Upper lobe of left lung (tissue), 6 donors: Measurements from ENCODE around the gene SDSL. TPM values are rescaled to one million over a fixed set of nuclear protein-coding genes. Genes with fewer than 3 reads are reported as not detected.

Experiments
- ATAC-seq, 2 donors: fragments of 200-7000 bp; cut with Tn5 transposase; one replicate each; pipeline ENCODE4 v1.9.1; 2022; ENCODE audit warnings: mild to moderate bottlenecking in 2 of 2, moderate library complexity in 2 of 2; ENCODE audit not compliant: low FRiP score in 2 of 2
- DNase-seq, 2 donors: peaks; one replicate each; pipeline ENCODE4 v3.0.0-alpha.2; 2019 to 2020
- H3K27ac ChIP-seq, 4 donors: fragments of 200-600 bp; sonication (generic); one replicate each; pipeline ENCODE4 v1.5.1; 2016 to 2019
- H3K27me3 ChIP-seq, 4 donors: fragments of 200-600 bp; sonication (generic); one replicate each; pipeline ENCODE4 v1.5.1; 2017 to 2019
- H3K36me3 ChIP-seq, 4 donors: fragments of 200-600 bp; sonication (generic); one replicate each; pipeline ENCODE4 v1.5.1; 2016 to 2019
- H3K4me1 ChIP-seq, 4 donors: fragments of 200-600 bp; sonication (generic); one replicate each; pipeline ENCODE4 v1.5.1; 2018 to 2019
- H3K4me3 ChIP-seq, 4 donors: fragments of 200-600 bp; sonication (generic); one replicate each; pipeline ENCODE4 v1.5.1; 2017 to 2019; ENCODE audit warnings: mild to moderate bottlenecking in 2 of 4, moderate library complexity in 1 of 4
- H3K9me3 ChIP-seq, 4 donors: fragments of 200-600 bp; sonication (generic); one replicate each; pipeline ENCODE4 v1.5.1; 2018 to 2019
- CTCF ChIP-seq, 6 experiments: fragments of 450-650 bp in 4 of 6; fragments of 200-600 bp in 2 of 6; sonication (generic) in 2 of 6; IDR thresholded peaks; one replicate each; pipeline ENCODE4 v1.5.1; 2016 to 2019; ENCODE audit warnings: antibody characterized with exemption in 6 of 6
- EP300 ChIP-seq, 4 donors: sonication (generic); formaldehyde crosslinking; IDR thresholded peaks; one replicate each; pipeline ENCODE4 v1.5.1; 2017; ENCODE audit warnings: antibody characterized with exemption in 4 of 4, control low read depth in 2 of 4
- POLR2A ChIP-seq, 4 donors: fragments of 450-650 bp; IDR thresholded peaks; one replicate each; pipeline ENCODE4 v1.5.1; 2016 to 2017; ENCODE audit warnings: antibody characterized with exemption in 4 of 4, mild to moderate bottlenecking in 2 of 4
- POLR2AphosphoS5 ChIP-seq, 2 donors: sonication (generic); formaldehyde crosslinking; IDR thresholded peaks; one replicate each; pipeline ENCODE4 v1.5.1; 2017; ENCODE audit warnings: antibody characterized with exemption in 2 of 2
- WGBS, 2 donors: methylation state at CpG; one replicate each; pipeline ENCODE4 v1.1.5; 2017 to 2018; 5-methylcytosine and 5-hydroxymethylcytosine counted together
- total RNA-seq, 6 donors: library from RNA; depleted of rRNA in 4 of 6; stranded (reverse); fragments of >200 nt in 4 of 6; gene quantifications; one replicate each; pipeline versions ENCODE4 v1.1.0 to v1.2.1, GENCODE V29; 2016 to 2021
- donor health status: DM: no; HTN: no; CAD: no; lungs with moderate emphysema.
- donor health status: DM: no; HTN: yes; CAD: no; lungs with severe emphysema.

SDSL gene
- total RNA-seq, 6 donors from 2014 or later = 1.1 to 26.9 (median 9.1) TPM

GRCh38 chr12:113428482-113428881, 6.3 kb downstream of the SDSL start:
- TF ChIP-seq CTCF (IDR thresholded peaks at IDR 0.05) (no peak), POLR2A (IDR thresholded peaks at IDR 0.05) (no peak), EP300 (IDR thresholded peaks at IDR 0.05) (no peak), POLR2AphosphoS5 (IDR thresholded peaks at IDR 0.05) (no peak)
- Histone ChIP-seq H3K9me3 (no peaks in the 10 kb centered on the region), H3K27me3 (no peaks in the 10 kb centered on the region), H3K36me3 (no peaks in the 10 kb centered on the region), H3K27ac (no peak overlapping the region), H3K4me1 (peaks cover 0 to under 1% (median 0%) of the 10 kb centered on the region in 4 donors), H3K4me3 (no peak overlapping the region)
- no peak for DNase-seq
- no peak for ATAC-seq
- 92 to 95% methylated on average over 1 of the region's 1 CpG for WGBS, 2 donors

GRCh38 chr12:113432986-113433385, 10.8 kb downstream of the SDSL start:
- Histone ChIP-seq H3K9me3 (no peaks in the 10 kb centered on the region), H3K27me3 (no peaks in the 10 kb centered on the region), H3K36me3 (no peaks in the 10 kb centered on the region), H3K4me1 (no peaks in the 10 kb centered on the region), H3K4me3 (no peak overlapping the region), H3K27ac (no peak overlapping the region)
- ATAC-seq (no peak), DNase-seq (no peak)
- TF ChIP-seq CTCF (IDR thresholded peaks at IDR 0.05) = no peak
- TF ChIP-seq POLR2A (IDR thresholded peaks at IDR 0.05) = no peak
- TF ChIP-seq EP300 (IDR thresholded peaks at IDR 0.05) = no peak
- TF ChIP-seq POLR2AphosphoS5 (IDR thresholded peaks at IDR 0.05) = no peak

GRCh38 chr12:113435367-113435766, 13.2 kb downstream of the SDSL start:
- WGBS, 2 donors = 86 to 95% methylated on average over 2 to 4 of the region's 5 CpGs

GRCh38 chr12:113436586-113436985, 14.4 kb downstream of the SDSL start:
- Histone ChIP-seq H3K4me1 (no peaks in the 10 kb centered on the region), H3K4me3 (no peak overlapping the region), H3K36me3 (no peaks in the 10 kb centered on the region), H3K27ac (no peak overlapping the region), H3K9me3 (no peaks in the 10 kb centered on the region), H3K27me3 (no peaks in the 10 kb centered on the region)
- ATAC-seq = no peak
- no peak for DNase-seq
- no peak for TF ChIP-seq POLR2AphosphoS5 (IDR thresholded peaks at IDR 0.05)
- TF ChIP-seq EP300 (IDR thresholded peaks at IDR 0.05) = no peak
- TF ChIP-seq POLR2A (IDR thresholded peaks at IDR 0.05) = no peak
- TF ChIP-seq CTCF (IDR thresholded peaks at IDR 0.05) = no peak
- 86% methylated on average over 6 of the region's 6 CpGs; no CpG with 5 or more reads in 1 of the 2 donors for whole genome bisulfite sequencing, 2 donors

More at GRCh38 chr12:113435367-113435766, 13.2 kb downstream of the SDSL start:
- Histone ChIP-seq H3K4me1 (no peaks in the 10 kb centered on the region), H3K27me3 (no peaks in the 10 kb centered on the region), H3K4me3 (no peak overlapping the region), H3K36me3 (no peaks in the 10 kb centered on the region), H3K9me3 (no peaks in the 10 kb centered on the region), H3K27ac (no peak overlapping the region)
- no peak for TF ChIP-seq POLR2AphosphoS5 (IDR thresholded peaks at IDR 0.05)
- no peak for TF ChIP-seq CTCF (IDR thresholded peaks at IDR 0.05)
- no peak for TF ChIP-seq POLR2A (IDR thresholded peaks at IDR 0.05)
- TF ChIP-seq EP300 (IDR thresholded peaks at IDR 0.05) = no peak
- DNase-seq (no peak), ATAC-seq (no peak)

GRCh38 chr12:113436993-113437728, 15.0 kb downstream of the SDSL start:
- Histone ChIP-seq H3K4me3 (no peak overlapping the region), H3K4me1 (no peaks in the 10 kb centered on the region), H3K27ac (no peak overlapping the region), H3K36me3 (no peaks in the 10 kb centered on the region), H3K9me3 (no peaks in the 10 kb centered on the region), H3K27me3 (no peaks in the 10 kb centered on the region)
- TF ChIP-seq EP300 (IDR thresholded peaks at IDR 0.05) = no peak
- no peak for TF ChIP-seq POLR2A (IDR thresholded peaks at IDR 0.05)
- TF ChIP-seq POLR2AphosphoS5 (IDR thresholded peaks at IDR 0.05) = no peak
- TF ChIP-seq CTCF (IDR thresholded peaks at IDR 0.05) = no peak
- DNase-seq = no peak
- ATAC-seq = no peak
- 76 to 79% methylated on average over 4 to 6 of the region's 6 CpGs for WGBS, 2 donors
